GM13976 (cell line): ENCODE data around the gene C17orf100.
"Not testable (repeated sequence)": the region's sequence is repeated elsewhere in the genome, so short reads cannot be mapped to it uniquely, and the experiment has no call there.

Experiments used
- DNase-seq: peaks from one replicate; pipeline ENCODE4 v3.0.0; 2012; ENCODE audit warnings: low spot score
- CTCF ChIP-seq: IDR thresholded peaks from 2 replicates; pipeline ENCODE4 v1.5.1; 2012; ENCODE audit warnings: borderline replicate concordance, mild to moderate bottlenecking; ENCODE audit not compliant: insufficient read depth; ENCODE audit errors: extremely low read depth, missing control alignments, control extremely low read depth
- in situ Hi-C: fragments of 300-500 bp; cut with MboI; formaldehyde crosslinking; loops from one replicate; pipeline ENCODE4 v1.12.0; 2022; ENCODE audit warnings: low sequenced_read_pairs, mixed read lengths, inconsistent platforms; ENCODE audit not compliant: unreplicated experiment

Gene C17orf100

GRCh38 chr17:6684881-6685767 lies 33.6 kb downstream of the C17orf100 start:
- TF ChIP-seq CTCF = no peak
- DNase-seq = no peak
- in situ Hi-C loops = no loop called here

- DNase-seq = no peak
- in situ Hi-C loops = no loop called here
Observed at GRCh38 chr17:6686026-6686425, 34.5 kb downstream of the C17orf100 start.

GRCh38 chr17:6688944-6689343 lies 37.4 kb downstream of the C17orf100 start:
- DNase-seq = no peak
- in situ Hi-C loops = no loop called here
- TF ChIP-seq CTCF = no peak

More at GRCh38 chr17:6686026-6686425, 34.5 kb downstream of the C17orf100 start:
- TF ChIP-seq CTCF = no peak

- no peak for DNase-seq
- in situ Hi-C loops = no loop called here
- TF ChIP-seq CTCF = no peak
Observed at GRCh38 chr17:6690641-6691040, 39.1 kb downstream of the C17orf100 start.

GRCh38 chr17:6691546-6691945 lies 40.0 kb downstream of the C17orf100 start:
- no peak for DNase-seq
- in situ Hi-C loops = no loop called here
- TF ChIP-seq CTCF = no peak

GRCh38 chr17:6691958-6692357 lies 40.4 kb downstream of the C17orf100 start:
- in situ Hi-C loops = not testable (repeated sequence)

GRCh38 chr17:6695051-6695450 lies 43.5 kb downstream of the C17orf100 start:
- no peak for TF ChIP-seq CTCF
- DNase-seq = no peak
- in situ Hi-C loops = no loop called here

More at GRCh38 chr17:6691958-6692357, 40.4 kb downstream of the C17orf100 start:
- not testable (repeated sequence) for DNase-seq
